CD4-positive, alpha-beta T cell treated with Interleukin-4 for 1 hour (primary cell): ENCODE data around the gene SLC35F1.

Experiments used
- DNase-seq, 2 donors: peaks; one replicate each; pipeline ENCODE4 v3.0.0-alpha.2; 2020 to 2022

SLC35F1 gene

DNA sequence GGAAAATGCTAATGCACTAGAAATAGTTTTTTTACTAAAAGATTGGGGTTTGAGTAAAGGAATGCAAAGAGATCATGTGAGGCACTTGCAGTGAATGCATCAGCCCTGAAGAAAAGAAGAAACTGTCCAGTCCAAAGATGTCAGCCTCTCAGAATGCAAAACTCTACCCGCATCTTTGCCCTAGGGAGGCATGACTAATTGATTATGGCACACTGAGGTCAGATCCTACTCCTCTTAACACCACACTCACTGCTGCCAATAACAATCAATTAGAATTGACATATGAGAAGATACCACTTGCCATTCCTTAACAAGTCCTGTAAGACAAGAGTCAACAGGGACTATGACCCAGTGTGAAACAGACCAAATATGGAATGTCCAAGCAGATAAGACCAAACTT lies 378.7 kb downstream of the SLC35F1 start:
- no peak for DNase-seq

DNA sequence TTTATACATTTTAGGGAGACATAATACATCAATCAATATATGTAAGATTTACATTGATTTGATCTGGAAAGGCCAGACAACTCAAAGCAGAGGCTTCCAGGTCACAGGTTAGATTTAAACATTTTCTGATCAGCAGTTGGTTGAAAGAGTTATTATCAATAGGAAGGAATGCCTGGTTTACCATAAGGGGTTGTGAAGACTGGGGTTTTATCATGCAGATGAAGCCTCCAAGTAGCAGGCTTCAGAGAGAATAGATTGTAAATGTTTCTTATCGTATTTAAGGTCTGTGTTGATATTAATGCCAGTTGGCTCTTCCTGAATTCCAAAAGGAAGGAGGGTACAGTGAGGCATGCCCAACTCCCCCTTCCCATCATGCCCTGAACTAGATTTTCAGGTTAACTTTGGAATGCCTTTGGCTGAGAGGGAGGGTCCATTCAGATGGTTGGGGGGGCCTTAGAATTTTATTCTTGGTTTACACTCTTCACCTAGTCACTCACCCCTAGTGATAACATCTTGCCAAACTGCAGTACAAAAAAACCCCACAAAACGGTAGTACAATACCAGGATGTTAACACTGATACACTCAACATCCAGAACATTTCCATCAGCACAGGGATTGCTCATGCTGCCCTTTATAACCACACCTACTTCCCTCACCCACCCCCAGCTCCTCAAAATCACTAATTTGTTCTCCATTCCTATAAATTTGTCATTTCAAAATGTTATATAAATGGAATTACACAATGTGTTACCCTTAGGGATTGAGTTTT lies 381.5 kb downstream of the SLC35F1 start:
- no peak for DNase-seq

DNA sequence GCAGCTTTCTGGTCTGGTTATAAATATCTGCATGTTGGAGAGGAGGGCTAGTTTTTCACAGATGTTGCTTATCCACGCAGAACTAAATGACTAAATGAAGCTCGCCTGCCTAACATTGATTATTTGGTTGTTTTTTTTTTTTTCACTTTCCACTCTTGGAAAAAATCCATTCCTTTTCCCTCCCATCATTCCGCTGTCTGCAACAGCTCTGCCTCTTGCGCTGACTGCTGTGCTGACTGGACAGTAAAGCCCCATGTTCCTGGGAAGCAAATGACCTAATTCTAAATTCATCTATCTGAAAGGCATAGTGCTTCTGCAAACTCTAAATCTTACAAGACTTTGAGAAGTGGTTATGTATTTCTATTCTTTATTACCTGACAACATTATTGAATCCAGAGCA lies 385.5 kb downstream of the SLC35F1 start:
- no peak for DNase-seq

DNA sequence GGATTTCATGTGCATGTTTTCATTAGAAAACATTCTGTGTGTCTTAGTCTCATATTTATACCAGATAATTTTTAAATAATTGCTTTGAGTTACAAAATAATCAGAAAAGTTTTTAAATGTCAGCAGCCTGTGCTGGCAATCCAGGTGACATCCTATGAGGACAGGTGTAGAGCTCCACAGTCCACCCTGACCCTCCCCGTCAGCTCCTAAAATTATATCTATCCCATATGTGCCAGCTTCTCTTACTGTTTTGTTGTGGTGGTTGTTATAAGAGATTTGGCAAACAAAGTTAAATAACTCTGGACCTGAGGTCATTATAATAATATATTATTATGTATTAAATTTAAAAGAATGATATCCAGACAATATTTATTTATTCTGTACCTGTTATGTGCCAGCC lies 387.8 kb downstream of the SLC35F1 start:
- no peak for DNase-seq

DNA sequence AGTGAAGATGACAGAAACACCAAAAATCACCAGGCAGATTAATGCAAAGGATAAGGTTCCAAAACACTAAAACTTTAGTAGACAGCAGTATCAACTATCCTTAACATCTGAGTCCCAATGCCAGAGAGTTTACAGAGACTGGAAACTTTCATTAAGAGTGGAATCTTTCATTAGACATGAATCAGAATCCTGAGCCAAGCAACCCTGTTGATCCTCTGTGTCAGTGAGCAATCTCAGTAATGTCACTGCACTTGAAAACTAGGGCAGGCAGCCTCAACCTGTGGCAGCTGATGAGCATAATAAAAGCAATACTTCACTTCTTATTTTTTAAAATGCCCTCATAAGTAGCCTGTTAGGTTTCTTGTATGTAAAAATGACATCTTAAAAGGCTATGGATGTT lies 388.3 kb downstream of the SLC35F1 start:
- no peak for DNase-seq

DNA sequence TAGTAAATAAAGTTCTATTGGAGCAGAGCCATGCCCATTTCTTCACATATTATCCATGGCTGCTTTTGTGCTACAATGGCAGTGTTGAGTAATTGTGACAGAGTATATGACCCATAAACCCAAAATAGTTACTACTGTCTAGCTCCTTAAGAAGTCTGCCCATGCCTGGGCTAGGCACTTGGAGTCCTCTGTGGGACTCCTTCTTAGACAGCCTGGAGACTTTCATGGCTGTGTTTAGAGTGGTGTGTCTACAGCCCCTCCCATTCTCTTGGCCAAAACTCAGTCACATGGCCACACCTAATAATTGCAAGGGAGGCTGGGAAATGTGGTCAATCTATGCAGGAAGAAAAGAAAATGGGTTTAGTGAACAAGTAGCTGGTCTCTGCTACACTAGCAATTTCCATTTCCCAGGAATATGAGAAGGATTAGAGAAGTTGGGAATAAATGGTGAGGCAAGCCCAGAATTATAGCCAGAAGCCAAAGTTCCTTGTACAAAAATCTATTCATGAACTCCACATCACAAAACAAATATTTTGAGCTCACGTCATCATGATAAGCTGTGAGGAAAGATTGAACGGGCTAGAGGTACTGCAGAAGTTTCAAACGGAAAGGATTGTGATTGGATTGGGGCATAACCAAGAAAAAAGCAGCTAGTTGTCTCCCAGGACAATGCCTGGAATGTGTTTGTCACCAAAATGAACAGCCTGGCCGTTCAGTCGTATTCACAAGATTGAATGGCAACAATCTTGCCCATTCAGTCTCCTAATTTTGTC lies 389.3 kb downstream of the SLC35F1 start:
- DNase-seq = no peak

DNA sequence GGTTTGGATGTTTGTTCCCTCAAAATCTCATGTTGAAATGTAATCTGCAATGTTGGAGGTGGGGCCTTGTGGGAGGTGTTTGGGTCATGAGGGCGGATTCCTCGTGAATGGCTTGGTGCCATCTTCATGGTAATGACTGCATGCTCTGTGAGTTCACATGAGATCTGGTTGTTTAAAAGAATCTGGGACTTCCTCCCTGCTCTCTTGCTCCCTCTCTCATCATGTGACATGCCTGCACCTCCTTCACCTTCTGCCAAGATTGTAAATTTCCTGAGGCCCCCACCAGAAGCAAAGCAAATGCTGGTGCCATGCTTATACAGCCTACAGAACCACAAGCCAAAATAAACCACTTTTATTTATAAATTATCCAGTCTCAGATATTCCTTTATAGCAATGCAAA lies 390.8 kb downstream of the SLC35F1 start:
- DNase-seq = no peak

DNA sequence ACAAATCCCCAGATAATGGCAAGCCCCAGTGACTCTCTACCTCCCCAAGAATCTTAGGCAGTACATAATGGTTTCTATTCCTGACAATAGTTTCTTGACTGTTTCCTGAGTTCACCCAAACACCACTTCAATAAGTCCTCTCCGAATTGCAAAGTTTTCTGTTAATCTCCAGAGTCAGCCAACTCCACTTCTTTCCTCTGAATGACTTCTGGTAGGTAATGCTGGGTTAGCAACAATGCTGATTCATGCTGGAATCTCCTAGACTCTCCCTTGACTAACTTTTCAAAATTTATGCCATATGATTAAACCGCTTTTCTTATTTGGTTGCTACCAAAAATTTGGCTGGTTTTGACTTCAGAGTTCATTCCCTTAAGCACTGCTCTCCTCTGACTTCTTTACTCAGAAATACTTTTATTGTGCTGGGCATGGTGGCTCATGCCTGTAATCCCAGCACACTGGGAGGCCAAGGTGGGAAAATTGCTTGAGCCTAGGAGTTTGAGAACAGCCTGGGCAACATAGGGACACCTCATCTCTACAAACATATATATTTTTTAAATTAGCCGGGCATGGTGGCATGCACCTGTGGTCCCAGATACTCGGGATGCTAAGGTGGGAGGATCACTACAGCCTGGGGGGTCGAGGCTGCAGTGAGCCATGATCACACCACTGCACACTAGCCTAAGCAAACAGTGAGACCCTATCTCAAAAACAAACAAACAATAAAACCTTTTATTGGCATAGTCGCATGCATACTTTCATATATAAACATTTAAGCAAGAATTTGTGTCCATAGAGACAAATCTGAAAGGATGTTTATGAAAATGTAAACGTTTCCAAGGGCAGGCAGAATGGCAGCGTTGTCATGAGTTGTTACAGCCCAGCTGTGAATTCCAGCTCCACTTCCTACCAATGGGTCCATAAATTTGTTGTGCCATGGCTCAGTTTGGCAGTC lies 391.7 kb downstream of the SLC35F1 start:
- DNase-seq = no peak

DNA sequence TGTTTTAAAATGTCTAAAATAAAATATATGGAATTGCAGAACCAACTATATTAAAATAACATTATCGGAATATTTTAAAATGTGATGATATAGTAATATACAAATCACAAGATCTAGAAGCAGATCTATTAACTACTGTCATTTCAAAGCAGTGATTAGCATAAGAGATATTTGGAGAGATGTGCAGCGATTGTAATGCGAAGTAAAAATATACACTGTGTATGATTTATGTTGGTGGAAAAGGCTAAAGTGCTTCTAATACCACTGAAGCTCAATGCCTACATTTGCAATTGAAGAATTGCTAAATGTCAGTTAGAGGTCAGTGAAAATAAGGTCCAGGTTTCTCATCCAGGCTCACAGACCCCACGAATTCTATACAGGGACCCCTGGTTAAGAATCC lies 392.4 kb downstream of the SLC35F1 start:
- DNase-seq = no peak

DNA sequence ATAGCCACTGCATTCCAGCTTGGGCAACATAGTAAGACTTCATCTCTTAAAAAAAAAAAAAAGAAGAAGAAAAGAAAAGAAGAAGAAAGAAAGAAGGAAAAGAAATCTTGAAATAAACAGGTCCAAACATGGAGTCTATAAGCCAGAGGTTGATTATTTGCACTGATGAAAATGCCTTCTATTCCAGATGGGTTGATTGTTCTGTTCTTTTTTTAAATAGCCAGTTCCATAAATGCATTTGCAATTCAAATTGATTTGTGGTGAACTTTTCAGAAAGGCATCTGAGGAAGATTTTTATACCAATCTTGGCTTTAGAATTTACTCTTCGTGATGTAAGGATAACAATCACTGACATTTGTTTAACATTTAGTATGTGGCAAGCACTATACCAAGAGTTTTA lies 397.3 kb downstream of the SLC35F1 start:
- DNase-seq = no peak

DNA sequence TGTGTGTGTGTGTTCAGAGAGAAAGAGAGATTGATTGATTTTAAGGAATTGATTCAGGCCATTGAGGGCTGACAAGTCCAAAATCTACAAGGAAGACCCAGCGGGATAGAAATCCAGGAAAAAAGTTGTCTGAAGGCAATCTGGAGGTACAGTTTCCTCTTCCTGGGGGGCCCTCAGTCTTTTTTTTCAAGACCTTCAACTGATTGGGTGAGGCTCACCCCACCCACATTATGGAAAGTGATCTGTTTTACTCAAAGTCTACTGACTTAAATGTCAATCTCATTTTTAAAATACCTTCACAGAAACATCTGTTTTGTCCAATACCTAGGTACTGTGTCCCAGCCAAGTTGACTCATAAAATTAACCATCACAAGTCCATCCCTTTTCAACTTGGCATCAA lies 398.0 kb downstream of the SLC35F1 start:
- DNase-seq = no peak

DNA sequence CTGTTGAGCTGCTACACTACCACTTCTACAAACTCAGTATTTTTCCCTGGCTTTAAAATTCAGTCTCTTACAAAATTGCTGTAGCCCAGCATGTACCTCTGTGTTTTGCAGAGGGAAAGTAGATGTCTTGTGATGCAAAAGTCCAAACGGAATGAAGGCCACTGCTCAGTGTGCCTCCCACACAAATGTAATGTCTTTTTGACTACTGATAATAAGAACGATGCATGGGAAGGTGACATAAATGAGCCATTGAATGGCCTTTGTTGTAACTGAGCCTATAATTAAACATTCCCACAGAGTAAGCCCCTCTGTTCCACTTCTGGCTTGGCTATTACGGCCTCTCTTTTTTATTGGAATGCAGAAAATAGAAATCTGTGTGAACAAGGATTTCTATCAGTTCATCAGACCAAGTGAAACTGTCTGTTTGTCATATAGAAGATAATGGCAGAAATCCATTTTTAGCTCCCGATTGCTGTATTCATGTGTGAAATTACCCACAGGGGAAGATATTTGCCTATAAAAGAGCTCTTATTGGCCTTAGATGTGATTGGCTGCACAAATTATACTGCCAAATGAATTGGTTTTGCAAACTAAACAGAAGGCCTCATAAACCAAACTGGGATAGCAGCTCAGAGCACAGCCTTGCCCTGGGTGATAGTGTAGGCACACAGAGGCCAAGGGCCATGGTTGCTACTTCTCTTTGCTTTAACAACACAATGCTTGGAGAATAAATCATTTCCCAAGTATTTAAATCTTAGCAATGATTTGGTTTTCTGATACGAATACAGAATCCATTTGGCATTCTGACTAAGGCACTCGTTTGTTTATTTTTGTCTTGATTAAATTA lies 399.6 kb downstream of the SLC35F1 start:
- no peak for DNase-seq

DNA sequence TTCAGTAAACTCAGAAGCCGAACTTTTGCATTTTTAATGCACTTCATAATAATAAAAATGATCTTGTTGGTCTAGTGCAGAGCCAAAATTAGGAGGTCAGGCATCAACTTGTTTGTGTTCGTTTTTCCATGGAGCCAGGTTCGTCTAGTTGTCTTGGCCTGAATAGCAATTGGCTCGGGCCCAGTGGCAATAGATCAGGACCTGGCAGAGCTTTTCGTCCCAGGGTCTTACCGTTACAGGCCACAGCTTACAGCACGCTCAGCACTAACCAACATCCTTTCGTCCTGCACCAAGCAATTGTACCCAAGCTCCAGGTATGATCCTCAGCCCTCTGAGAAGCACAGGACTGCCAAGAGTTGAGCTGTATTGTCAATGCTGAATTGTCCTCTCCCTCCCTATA lies 400.5 kb downstream of the SLC35F1 start:
- DNase-seq = no peak

DNA sequence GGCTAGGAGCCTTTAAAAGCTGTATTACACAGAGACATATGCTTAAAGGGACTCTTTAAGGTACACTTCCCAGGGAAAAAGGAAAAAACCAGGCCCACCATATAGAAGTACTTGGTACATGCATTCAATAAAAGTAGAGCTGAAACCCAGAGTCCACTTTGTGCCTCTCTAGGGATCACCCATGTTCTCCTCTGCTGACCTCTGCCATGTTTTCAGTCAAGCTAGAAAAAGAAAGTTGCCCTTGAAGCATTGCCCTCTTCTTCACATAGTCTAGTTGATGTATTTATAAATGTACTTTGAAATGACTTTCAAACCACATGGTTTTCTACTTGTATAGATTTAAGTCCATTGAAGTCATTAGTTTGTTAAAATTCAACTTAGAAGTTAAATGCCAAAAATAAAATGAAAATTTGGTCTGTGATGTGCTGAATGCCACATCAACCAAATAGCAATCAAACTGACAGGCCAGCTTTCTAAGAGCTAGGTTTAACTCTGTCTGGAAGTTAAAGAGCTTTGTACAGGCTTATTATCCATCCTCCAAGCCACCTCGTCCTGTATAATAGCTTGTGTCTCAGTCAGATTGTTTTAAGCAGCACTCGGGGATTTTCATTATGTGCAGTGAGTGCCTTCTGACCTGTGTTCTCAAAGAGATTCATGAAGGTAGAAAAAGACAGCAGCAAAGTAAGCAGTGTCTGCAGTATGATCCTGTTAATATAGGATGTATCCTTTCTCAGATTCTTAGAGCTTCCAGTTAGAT lies 402.5 kb downstream of the SLC35F1 start:
- DNase-seq = no peak

DNA sequence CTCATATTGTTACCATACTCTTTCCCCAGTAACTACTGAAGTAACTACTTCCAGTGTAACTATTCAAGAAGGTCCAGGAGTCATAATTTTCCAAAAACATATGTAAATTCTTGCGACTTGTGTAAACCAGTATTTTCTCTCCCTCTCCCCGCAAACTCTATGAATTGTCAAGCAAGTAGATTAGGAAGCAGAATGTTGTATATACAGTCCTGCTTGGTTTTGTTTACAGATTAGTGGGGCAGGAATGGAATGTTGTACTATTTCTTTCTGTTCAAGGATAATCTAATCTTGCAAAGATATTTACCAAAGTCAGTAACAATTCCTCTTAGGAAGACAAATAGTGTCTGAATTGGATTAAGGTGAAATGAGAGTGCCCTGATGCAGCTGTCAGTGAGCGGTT lies 406.1 kb downstream of the SLC35F1 start:
- no peak for DNase-seq

DNA sequence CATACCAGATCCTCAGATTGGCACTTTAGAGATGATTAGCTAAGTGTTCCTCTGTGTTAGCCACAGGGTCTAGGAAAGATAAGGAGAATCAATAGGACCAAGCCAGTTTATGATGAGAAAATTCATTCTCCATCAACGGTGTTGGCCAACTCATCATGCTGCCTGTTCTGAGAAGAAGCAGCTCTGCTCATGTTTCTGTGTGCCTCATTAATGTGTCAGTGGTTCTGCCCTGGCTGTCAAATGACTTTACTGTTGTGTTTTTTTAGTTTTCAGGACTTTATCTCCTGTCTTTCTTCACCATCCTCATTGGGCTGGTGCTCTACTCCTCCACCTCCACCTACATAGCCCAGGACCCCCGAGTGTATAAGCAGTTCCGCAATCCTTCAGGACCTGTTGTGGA lies 406.7 kb downstream of the SLC35F1 start:
- no peak for DNase-seq

DNA sequence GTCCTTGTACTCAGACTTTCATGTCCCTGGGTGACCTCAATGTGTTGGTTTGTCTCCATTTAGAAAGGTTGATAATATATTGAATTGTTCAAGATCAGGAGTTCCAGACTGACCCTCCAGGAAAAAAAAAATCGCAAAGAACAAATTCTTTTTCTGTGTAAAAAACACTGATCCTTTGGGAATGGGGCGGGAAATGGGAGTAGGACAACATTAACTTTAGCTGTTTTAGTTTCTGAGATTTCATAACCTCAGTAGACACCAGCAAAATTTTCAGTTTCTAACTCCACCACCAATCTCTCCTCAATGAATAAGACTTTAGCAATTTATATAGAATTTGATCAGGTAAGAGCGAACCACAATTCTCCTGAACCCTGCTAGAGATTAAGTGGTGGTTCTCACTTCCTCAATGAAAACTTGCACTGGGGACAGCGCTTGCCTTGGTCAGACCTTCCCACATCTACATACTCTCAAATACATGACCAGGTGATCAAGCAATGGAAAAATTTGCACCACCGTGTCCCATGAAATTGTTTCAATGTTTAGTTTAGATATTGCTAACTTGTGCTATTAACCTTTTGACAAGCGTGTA lies 409.8 kb downstream of the SLC35F1 start:
- DNase-seq = no peak

DNA sequence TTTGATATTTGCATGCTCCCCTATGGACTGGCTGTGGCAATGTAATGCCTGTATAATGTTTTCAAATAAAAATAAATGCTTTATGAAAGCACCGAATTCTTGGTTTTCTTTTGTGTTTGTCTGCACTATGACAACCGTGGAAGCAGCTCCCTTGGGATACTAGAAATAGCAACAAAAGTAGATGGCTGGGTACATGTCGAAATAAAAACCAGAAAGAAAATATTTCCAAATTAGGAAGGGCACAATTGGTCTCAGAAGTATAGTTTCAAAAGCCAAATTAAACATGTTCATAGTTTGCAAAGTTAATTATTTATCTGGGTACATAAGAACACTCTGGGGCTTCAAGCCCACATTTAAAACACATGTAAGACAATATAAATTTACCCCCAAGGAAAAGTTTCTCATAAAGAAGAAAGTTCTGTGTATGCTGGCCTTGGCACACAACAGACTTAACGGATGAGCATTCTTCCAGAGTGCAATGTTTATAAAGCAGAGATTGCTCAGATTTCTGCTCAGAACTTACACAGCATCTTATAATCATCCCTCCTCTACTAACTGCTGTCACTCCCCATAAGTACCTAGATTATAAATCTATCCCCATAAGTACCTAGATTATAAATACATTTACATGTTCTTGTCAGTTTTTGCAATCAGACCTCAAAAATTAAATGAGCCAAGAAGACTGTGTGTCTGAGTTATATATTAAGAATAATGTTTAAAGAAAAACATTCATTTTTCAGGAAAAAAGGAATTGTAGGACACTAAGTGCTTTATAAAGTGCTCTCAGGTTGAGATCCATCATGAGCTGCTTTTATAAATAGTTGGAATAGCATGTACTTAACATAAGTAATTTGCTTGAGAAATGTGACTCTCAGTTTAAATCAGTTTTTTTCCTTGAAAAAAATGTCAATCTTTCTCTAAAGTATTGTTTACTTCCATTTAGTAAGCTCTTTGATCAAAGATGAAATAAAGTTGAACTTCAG lies 410.8 kb downstream of the SLC35F1 start:
- no peak for DNase-seq

DNA sequence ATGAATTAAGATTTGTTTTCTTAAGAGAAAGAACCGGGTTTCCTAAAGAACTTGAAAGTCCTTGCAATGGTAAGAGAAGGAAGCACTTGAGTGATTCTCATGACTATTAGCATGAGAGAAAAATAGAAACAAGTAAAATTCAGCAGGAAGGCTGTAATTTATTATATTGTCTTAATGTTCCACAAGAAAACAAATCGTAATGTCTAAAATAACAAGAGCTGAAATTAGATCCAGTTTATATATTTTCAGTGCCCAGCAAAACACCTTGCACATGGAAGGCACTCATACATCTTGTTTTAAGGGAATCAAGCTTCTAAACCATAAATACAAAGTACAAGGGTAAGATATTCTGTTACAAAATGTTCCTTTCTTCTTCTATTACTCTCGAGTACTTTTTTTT lies 411.6 kb downstream of the SLC35F1 start:
- no peak for DNase-seq

DNA sequence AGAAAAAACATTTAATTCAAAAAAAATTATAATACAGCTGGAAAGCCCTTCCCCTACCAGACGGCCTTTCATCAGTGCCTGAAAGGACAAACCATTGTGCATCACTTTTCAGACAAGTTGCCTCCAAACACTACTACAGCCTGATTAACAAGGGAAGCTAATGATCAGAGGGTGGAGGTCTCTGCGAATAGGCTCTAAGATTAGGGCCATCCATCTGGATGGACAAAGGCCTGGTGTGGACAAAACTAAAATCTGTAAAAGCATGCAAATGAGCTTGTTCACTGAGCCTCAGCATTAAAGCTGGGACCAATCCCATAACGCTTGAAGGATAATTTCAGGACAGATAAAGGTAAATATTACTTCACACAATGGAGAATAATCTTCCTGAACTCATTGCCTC lies 412.4 kb downstream of the SLC35F1 start:
- DNase-seq = no peak
